K562 treated with DMSO at 1 percent for 12 hours (cell line): ENCODE data around the gene TTC12. TPM values are rescaled to one million over a fixed set of nuclear protein-coding genes. Genes with fewer than 3 reads are reported as not detected.

Source experiments
- total RNA-seq: library from RNA; unstranded; fragments of 300-600 nt; gene quantifications from 2 replicates; pipeline ENCODE4 v1.2.3, GENCODE V29; 2022; ENCODE audit not compliant: insufficient read depth

Gene TTC12, protein sequence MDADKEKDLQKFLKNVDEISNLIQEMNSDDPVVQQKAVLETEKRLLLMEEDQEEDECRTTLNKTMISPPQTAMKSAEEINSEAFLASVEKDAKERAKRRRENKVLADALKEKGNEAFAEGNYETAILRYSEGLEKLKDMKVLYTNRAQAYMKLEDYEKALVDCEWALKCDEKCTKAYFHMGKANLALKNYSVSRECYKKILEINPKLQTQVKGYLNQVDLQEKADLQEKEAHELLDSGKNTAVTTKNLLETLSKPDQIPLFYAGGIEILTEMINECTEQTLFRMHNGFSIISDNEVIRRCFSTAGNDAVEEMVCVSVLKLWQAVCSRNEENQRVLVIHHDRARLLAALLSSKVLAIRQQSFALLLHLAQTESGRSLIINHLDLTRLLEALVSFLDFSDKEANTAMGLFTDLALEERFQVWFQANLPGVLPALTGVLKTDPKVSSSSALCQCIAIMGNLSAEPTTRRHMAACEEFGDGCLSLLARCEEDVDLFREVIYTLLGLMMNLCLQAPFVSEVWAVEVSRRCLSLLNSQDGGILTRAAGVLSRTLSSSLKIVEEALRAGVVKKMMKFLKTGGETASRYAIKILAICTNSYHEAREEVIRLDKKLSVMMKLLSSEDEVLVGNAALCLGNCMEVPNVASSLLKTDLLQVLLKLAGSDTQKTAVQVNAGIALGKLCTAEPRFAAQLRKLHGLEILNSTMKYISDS
- 5.0 and 5.2 TPM in 2 replicates for total RNA-seq

DNA sequence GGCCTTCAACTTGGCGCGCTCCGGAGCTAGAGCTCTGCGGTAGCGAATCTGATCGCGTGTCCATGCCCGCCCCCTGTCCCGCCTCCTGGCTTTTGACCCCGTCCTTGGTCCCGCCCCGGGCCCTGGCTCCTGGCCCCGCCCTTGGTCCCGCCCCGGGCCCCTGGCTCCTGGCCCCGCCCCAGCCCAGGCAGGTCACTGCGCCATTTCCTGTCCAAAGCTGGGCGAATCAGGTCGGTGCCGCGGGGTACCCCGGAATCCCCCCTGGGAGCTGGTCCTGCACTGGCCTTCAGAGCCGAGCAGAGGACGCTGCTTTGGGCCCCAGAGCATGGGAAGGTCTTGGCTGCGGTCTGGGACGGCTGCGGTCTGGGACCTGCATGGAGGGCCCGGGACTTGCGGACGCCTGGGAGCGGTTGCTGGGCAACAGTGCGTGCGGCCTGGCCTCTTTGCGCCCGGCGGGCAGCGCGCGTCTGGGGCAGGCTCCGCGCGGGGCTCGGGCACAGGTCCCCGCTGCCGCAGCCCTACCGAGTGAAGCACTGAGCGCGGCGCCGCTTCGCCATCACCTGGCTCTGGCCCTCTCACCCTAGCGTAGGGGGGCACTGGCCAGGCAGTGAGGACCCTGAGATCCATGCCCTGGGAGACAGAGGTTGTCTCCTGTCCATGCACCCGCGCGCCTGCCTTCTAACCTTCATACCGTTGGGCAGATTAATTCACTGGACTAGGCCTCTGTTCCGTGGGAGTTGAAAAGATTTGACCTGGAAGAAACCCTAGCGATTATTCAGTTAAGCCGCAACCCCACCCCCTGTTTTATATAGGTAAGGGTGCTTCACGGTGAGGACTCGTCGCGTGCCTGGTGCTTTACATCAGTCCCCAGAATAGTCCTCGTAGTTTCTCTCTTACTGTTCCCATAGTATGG, at the start of gene TTC12:
TTC12 (plus strand) TSS at position 195 of the 913 bp plus-strand sequence. CDS start 1,675 bp downstream, outside the sequence.

DNA sequence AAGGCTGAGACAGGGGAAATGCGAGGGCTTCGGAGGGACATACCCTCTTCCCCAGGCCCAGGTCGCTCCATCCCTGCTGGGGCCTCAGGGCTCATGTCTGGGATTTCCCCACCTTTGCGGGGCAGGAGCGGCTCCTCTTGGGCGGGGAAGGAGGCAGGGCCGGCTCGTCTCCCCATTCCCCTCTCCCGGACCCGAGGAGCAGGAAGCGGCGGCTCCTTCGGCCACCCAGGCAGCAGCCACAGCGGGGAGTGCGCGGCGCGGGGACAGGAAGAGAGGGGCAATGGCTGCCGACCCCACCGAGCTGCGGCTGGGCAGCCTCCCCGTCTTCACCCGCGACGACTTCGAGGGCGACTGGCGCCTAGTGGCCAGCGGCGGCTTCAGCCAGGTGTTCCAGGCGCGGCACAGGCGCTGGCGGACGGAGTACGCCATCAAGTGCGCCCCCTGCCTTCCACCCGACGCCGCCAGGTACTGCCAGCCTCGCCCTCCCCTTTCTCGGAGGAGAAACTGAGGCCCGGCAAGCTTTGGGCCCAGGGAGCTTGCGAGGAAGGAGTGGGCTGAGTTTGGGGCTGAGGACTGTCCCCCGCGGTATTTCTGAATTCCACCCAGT, 73.3 kb downstream of the TTC12 start, which contains the start of gene ANKK1:
ANKK1 (plus strand) TSS at position 175 of the 607 bp plus-strand sequence; CDS start at position 281, 106 bp downstream.

Other genes with a start within 250 kb of the TTC12 start
- gene ANKK1, start 73.2 kb downstream of the TTC12 start, total RNA-seq = not detected in 2 replicates
- gene DRD2, start 160.8 kb downstream of the TTC12 start, total RNA-seq = 0.42 TPM in 1 of 2 replicates, not detected in the other